ENCODE measurements around the gene SLC12A7.

The SLC12A7 gene

DNA sequence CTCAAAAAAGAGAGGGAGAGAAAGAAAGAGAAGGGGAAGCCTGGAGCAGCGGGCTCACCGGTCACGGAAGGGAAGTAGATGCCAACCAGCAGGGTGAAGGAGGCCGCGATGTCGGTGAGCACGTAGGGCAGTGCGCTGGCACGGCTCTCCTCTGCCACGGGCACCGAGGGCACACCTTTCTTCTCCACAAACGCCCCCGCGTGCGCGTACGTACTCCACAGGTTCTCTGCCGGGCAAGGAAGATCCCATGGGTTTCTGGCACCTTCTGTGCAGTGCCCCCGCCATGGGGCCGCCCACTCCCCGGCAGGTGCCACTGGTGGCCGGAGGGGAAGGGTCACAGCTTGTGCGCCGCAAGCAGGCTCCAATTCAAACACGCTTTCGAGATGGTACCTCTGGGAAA lies 30.3 kb downstream of the SLC12A7 start:
- Histone ChIP-seq H3K9ac (ENCODE audit: low read depth in 1 of 2, low read length in 2 of 2) (no peak overlapping the region), H3K27ac (ENCODE audit: low read depth, low read length) (no peak overlapping the region), H3K27me3 (ENCODE audit: control insufficient read depth in 1 of 2, insufficient read depth in 2 of 2, low read length in 2 of 2) (no peaks in the 10 kb centered on the region), H3K36me3 (ENCODE audit: control insufficient read depth in 1 of 2, insufficient read depth in 2 of 2, low read length in 2 of 2) (peaks cover 29 to 75% of the 10 kb centered on the region in 2 donors), H3K4me3 (ENCODE audit: low read depth in 1 of 2, low read length in 2 of 2) (no peak overlapping the region), H3K4me1 (ENCODE audit: control insufficient read depth in 1 of 2, insufficient read depth in 2 of 2, low read length in 2 of 2) (no peaks in the 10 kb centered on the region), H3K9me3 (ENCODE audit: control insufficient read depth in 1 of 2, low read length in 2 of 2) (no peaks in the 10 kb centered on the region)

DNA sequence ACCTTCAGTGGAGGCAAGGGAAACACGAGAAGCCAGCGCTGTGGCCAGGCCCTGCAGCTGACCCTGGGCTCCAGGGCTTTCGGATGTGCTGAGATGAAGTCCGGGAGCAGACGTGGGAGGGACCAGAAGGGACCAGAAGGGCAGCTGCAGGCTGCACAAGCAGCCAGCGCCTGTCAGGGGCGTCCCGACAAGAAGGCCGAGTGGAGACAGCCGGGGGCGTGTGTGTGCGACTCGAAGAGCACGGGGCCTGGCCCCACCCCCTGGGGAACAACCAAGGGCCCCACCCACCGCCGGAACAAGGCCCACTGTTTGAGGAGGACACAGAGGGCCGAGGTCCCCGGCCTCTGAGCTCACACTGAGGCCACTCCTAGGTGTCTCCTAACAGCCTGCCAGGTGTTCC lies 31.4 kb downstream of the SLC12A7 start:
- H3K4me3 ChIP-seq (ENCODE audit: low read depth in 1 of 2, low read length in 2 of 2), result no peak overlapping the region
- H3K36me3 ChIP-seq (ENCODE audit: control insufficient read depth in 1 of 2, insufficient read depth in 2 of 2, low read length in 2 of 2), result peaks cover 28 to 77% of the 10 kb centered on the region in 2 donors
- no peaks in the 10 kb centered on the region for H3K27me3 ChIP-seq (ENCODE audit: control insufficient read depth in 1 of 2, insufficient read depth in 2 of 2, low read length in 2 of 2)
- no peak overlapping the region for H3K27ac ChIP-seq (ENCODE audit: low read depth, low read length)
- no peaks in the 10 kb centered on the region for H3K4me1 ChIP-seq (ENCODE audit: control insufficient read depth in 1 of 2, insufficient read depth in 2 of 2, low read length in 2 of 2)
- no peak overlapping the region for H3K9ac ChIP-seq (ENCODE audit: low read depth in 1 of 2, low read length in 2 of 2)
- H3K9me3 ChIP-seq (ENCODE audit: control insufficient read depth in 1 of 2, low read length in 2 of 2), result no peaks in the 10 kb centered on the region

DNA sequence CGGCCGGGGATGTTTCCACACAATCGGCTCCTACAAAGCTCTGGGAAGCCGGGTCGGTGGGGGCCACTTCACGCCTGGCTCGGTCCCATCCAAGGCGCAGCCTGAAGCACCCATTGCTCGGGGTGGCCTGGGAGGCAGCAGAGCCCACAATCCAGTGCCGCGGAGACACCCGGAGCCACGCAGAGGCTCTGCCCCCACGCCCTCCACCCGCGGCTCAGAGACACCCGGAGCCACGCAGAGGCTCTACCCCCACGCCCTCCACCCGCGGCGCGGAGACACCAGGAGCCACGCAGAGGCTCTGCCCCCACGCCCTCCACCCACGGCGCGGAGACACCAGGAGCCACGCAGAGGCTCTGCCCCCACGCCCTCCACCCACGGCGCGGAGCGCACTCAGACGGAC lies 31.9 kb downstream of the SLC12A7 start:
- no peaks in the 10 kb centered on the region for H3K27me3 ChIP-seq (ENCODE audit: control insufficient read depth in 1 of 2, insufficient read depth in 2 of 2, low read length in 2 of 2)
- H3K4me3 ChIP-seq (ENCODE audit: low read depth in 1 of 2, low read length in 2 of 2), result no peak overlapping the region
- no peaks in the 10 kb centered on the region for H3K9me3 ChIP-seq (ENCODE audit: control insufficient read depth in 1 of 2, low read length in 2 of 2)
- no peaks in the 10 kb centered on the region for H3K4me1 ChIP-seq (ENCODE audit: control insufficient read depth in 1 of 2, insufficient read depth in 2 of 2, low read length in 2 of 2)
- no peak overlapping the region for H3K27ac ChIP-seq (ENCODE audit: low read depth, low read length)
- H3K9ac ChIP-seq (ENCODE audit: low read depth in 1 of 2, low read length in 2 of 2), result no peak overlapping the region
- H3K36me3 ChIP-seq (ENCODE audit: control insufficient read depth in 1 of 2, insufficient read depth in 2 of 2, low read length in 2 of 2), result peaks cover 29 to 77% of the 10 kb centered on the region in 2 donors

DNA sequence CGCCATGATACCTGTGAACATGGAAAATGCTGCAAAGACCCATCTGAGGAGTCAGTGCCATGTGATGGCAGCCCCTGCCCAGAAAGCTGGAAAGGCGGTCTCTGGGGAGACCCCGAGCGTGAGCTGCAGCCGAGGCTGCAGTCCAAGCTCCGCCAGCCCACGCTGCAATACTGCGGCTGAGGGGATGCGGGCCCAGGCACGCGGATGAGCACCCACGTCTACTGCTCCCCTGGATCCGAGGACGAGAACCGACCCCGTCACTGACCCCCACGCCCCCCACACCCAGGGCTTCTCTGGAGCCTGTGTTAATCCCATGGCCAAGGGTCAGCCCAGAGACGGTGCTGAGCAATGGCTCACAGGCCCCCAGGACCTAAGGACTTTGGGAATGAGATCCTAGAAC lies 32.4 kb downstream of the SLC12A7 start:
- no peaks in the 10 kb centered on the region for H3K27me3 ChIP-seq (ENCODE audit: control insufficient read depth in 1 of 2, insufficient read depth in 2 of 2, low read length in 2 of 2)
- no peaks in the 10 kb centered on the region for H3K4me1 ChIP-seq (ENCODE audit: control insufficient read depth in 1 of 2, insufficient read depth in 2 of 2, low read length in 2 of 2)
- no peak overlapping the region for H3K4me3 ChIP-seq (ENCODE audit: low read depth in 1 of 2, low read length in 2 of 2)
- no peak overlapping the region for H3K9ac ChIP-seq (ENCODE audit: low read depth in 1 of 2, low read length in 2 of 2)
- peaks cover 29 to 77% of the 10 kb centered on the region in 2 donors for H3K36me3 ChIP-seq (ENCODE audit: control insufficient read depth in 1 of 2, insufficient read depth in 2 of 2, low read length in 2 of 2)
- no peak overlapping the region for H3K27ac ChIP-seq (ENCODE audit: low read depth, low read length)
- no peaks in the 10 kb centered on the region for H3K9me3 ChIP-seq (ENCODE audit: control insufficient read depth in 1 of 2, low read length in 2 of 2)

DNA sequence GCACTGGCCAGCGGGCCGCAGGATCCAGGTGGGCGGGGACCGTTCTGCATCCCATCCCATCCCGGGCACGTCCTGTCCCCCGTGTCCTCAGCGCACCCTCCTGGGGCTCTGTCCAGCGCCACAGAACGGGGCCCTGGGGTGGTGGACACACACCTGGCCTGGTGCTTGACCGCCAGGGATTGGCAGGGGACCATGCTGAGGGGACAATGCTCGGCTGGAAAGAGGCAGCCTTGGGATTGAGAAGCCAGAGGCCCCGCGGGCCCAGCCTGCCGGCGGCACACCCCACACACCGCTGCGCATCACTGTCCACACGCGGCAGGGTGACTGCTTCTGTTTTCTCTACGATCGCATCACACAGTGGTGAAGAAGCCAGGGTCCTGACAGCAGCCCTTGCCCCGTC lies 33.0 kb downstream of the SLC12A7 start:
- Histone ChIP-seq H3K9me3 (ENCODE audit: control insufficient read depth in 1 of 2, low read length in 2 of 2) (no peaks in the 10 kb centered on the region), H3K4me3 (ENCODE audit: low read depth in 1 of 2, low read length in 2 of 2) (no peak overlapping the region), H3K36me3 (ENCODE audit: control insufficient read depth in 1 of 2, insufficient read depth in 2 of 2, low read length in 2 of 2) (peaks cover 29 to 75% of the 10 kb centered on the region in 2 donors), H3K4me1 (ENCODE audit: control insufficient read depth in 1 of 2, insufficient read depth in 2 of 2, low read length in 2 of 2) (no peaks in the 10 kb centered on the region), H3K9ac (ENCODE audit: low read depth in 1 of 2, low read length in 2 of 2) (no peak overlapping the region), H3K27ac (ENCODE audit: low read depth, low read length) (no peak overlapping the region), H3K27me3 (ENCODE audit: control insufficient read depth in 1 of 2, insufficient read depth in 2 of 2, low read length in 2 of 2) (no peaks in the 10 kb centered on the region)

DNA sequence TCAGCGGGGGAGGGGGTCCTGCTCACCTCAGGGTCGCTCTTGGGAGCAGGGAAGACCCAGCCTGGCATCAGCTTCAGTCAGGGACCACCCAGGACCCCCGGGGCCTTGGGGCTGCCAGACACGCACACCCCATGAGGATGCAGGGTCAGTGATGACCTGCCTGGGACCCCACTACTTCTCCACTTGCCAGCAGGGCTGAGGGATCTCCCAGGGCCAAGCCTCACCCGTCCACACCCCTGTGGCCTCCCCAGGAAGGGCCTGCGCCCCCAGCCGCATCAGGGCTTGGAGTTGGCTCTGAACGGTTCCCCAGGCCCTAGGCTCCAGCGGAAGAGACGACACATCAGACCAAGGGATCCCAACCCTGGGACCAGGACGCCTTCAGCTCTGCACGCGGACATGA lies 33.7 kb downstream of the SLC12A7 start:
- no peaks in the 10 kb centered on the region for H3K27me3 ChIP-seq (ENCODE audit: control insufficient read depth in 1 of 2, insufficient read depth in 2 of 2, low read length in 2 of 2)
- H3K4me3 ChIP-seq (ENCODE audit: low read depth in 1 of 2, low read length in 2 of 2), result no peak overlapping the region
- no peaks in the 10 kb centered on the region for H3K9me3 ChIP-seq (ENCODE audit: control insufficient read depth in 1 of 2, low read length in 2 of 2)
- peaks cover 26 to 75% of the 10 kb centered on the region in 2 donors for H3K36me3 ChIP-seq (ENCODE audit: control insufficient read depth in 1 of 2, insufficient read depth in 2 of 2, low read length in 2 of 2)
- no peak overlapping the region for H3K9ac ChIP-seq (ENCODE audit: low read depth in 1 of 2, low read length in 2 of 2)
- H3K27ac ChIP-seq (ENCODE audit: low read depth, low read length), result no peak overlapping the region
- no peaks in the 10 kb centered on the region for H3K4me1 ChIP-seq (ENCODE audit: control insufficient read depth in 1 of 2, insufficient read depth in 2 of 2, low read length in 2 of 2)

DNA sequence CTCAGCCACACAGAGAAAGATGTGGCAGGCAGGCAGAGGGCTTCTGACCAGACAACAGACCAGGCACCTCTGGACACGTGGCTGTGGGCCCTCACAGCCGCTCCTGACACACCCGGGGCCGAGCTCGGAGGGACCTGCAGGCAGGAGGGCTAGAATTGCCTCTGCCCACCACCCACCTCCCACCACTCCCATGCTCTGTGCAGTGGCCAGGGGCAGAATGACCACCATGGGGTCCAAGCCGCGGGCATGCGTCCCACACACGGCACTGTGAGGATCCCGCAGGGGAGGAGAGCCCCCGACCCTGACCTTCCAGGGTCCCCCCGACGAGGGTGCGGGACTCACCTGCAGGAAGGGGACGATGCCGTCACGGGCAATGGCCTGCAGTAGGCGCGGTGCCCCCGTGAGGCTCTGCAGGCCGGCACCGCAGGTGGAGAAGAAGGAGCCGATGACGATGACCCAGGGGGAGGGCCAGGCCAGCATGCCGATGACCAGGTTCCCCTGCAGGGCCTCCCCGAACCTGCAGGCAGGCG lies 34.3 kb downstream of the SLC12A7 start:
- Histone ChIP-seq H3K9me3 (ENCODE audit: control insufficient read depth in 1 of 2, low read length in 2 of 2) (no peaks in the 10 kb centered on the region), H3K9ac (ENCODE audit: low read depth in 1 of 2, low read length in 2 of 2) (no peak overlapping the region), H3K4me1 (ENCODE audit: control insufficient read depth in 1 of 2, insufficient read depth in 2 of 2, low read length in 2 of 2) (no peaks in the 10 kb centered on the region), H3K4me3 (ENCODE audit: low read depth in 1 of 2, low read length in 2 of 2) (no peak overlapping the region), H3K27ac (ENCODE audit: low read depth, low read length) (no peak overlapping the region), H3K36me3 (ENCODE audit: control insufficient read depth in 1 of 2, insufficient read depth in 2 of 2, low read length in 2 of 2) (peaks cover 23 to 75% of the 10 kb centered on the region in 2 donors), H3K27me3 (ENCODE audit: control insufficient read depth in 1 of 2, insufficient read depth in 2 of 2, low read length in 2 of 2) (no peaks in the 10 kb centered on the region)

DNA sequence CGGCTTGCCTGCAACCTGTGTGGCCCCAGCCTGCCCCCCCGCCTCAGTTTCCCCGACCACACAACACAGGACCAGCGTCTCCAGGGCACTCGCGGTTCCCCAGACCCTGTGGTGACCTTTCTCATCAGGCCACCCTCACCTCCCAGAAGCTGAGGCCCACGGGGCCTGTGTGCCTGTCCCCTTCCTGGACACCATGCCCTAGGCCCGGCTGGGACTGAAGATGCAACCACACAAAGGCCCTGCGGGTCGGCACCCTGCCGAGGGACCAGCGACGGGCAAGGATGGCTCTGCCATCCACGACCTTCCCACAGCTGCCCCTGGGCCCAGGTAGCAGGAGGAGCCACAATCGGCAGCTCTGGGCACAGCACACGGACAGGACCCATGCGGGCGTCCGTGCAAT lies 34.8 kb downstream of the SLC12A7 start:
- peaks cover 23 to 75% of the 10 kb centered on the region in 2 donors for H3K36me3 ChIP-seq (ENCODE audit: control insufficient read depth in 1 of 2, insufficient read depth in 2 of 2, low read length in 2 of 2)
- H3K9me3 ChIP-seq (ENCODE audit: control insufficient read depth in 1 of 2, low read length in 2 of 2), result no peaks in the 10 kb centered on the region
- H3K9ac ChIP-seq (ENCODE audit: low read depth in 1 of 2, low read length in 2 of 2), result no peak overlapping the region
- no peak overlapping the region for H3K4me3 ChIP-seq (ENCODE audit: low read depth in 1 of 2, low read length in 2 of 2)
- H3K4me1 ChIP-seq (ENCODE audit: control insufficient read depth in 1 of 2, insufficient read depth in 2 of 2, low read length in 2 of 2), result no peaks in the 10 kb centered on the region
- H3K27me3 ChIP-seq (ENCODE audit: control insufficient read depth in 1 of 2, insufficient read depth in 2 of 2, low read length in 2 of 2), result no peaks in the 10 kb centered on the region
- no peak overlapping the region for H3K27ac ChIP-seq (ENCODE audit: low read depth, low read length)

DNA sequence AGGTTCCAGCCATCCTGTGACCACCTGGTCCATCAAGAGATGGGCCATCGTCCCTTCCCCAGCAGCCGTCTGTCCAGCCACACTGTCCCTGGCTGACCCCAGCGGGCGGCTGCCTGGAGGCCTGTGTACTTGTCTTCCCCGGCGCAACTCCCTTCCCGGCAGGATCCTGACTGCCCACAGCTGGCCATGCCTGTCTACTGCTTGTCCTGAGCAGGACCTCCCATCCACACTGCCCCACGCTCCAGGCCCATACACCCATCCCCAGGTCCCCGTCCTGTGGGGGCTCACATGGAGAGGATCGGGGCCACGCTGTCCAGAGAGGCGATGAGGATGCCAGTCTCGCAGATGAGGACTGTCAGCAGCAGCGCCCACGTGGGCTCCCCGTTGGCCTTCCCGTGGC lies 35.5 kb downstream of the SLC12A7 start:
- H3K27ac ChIP-seq (ENCODE audit: low read depth, low read length), result no peak overlapping the region
- no peak overlapping the region for H3K9ac ChIP-seq (ENCODE audit: low read depth in 1 of 2, low read length in 2 of 2)
- H3K4me3 ChIP-seq (ENCODE audit: low read depth in 1 of 2, low read length in 2 of 2), result no peak overlapping the region
- no peaks in the 10 kb centered on the region for H3K27me3 ChIP-seq (ENCODE audit: control insufficient read depth in 1 of 2, insufficient read depth in 2 of 2, low read length in 2 of 2)
- no peaks in the 10 kb centered on the region for H3K4me1 ChIP-seq (ENCODE audit: control insufficient read depth in 1 of 2, insufficient read depth in 2 of 2, low read length in 2 of 2)
- H3K36me3 ChIP-seq (ENCODE audit: control insufficient read depth in 1 of 2, insufficient read depth in 2 of 2, low read length in 2 of 2), result peaks cover 23 to 71% of the 10 kb centered on the region in 2 donors
- H3K9me3 ChIP-seq (ENCODE audit: control insufficient read depth in 1 of 2, low read length in 2 of 2), result no peaks in the 10 kb centered on the region

DNA sequence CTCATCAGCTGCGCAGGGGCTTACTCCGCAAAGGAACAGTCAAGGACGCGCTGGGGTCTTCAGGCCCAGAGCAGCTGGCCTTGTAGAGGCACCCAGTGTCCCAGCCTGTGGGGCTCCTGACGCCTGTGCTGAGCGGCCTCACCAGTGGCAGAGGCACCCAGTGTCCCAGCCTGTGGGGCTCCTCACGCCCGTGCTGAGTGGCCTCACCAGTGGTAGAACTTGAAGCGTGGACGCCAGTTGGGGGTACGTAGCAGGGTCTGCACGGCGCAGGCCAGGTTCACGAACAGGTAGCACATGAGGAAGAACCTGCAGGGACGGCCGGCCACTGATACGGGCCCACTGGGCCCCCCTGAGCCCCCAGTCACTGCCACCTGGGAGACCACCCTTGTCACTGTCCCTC lies 35.9 kb downstream of the SLC12A7 start:
- Histone ChIP-seq H3K36me3 (ENCODE audit: control insufficient read depth in 1 of 2, insufficient read depth in 2 of 2, low read length in 2 of 2) (peaks cover 23 to 68% of the 10 kb centered on the region in 2 donors), H3K9ac (ENCODE audit: low read depth in 1 of 2, low read length in 2 of 2) (no peak overlapping the region)

DNA sequence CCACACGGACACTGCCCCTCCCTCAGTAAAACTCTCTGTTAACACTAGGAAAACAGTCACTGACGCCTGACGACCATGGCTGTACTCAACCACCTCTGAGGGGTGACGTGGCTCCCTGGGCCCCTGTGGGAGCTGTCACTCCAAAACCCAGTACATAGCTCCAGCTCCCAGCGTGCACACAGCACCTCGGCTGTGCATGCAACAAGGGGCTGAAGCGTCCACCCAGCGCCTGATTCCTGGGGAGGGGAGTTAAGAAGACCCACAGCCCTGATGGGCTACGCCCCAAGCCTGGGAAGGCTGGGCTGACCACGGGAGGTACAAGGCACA lies 36.3 kb downstream of the SLC12A7 start:
- Histone ChIP-seq H3K27me3 (ENCODE audit: control insufficient read depth in 1 of 2, insufficient read depth in 2 of 2, low read length in 2 of 2) (no peaks in the 10 kb centered on the region), H3K36me3 (ENCODE audit: control insufficient read depth in 1 of 2, insufficient read depth in 2 of 2, low read length in 2 of 2) (peaks cover 23 to 64% of the 10 kb centered on the region in 2 donors)

More for the DNA sequence above, 35.9 kb downstream of the SLC12A7 start:
- H3K27ac ChIP-seq (ENCODE audit: low read depth, low read length), result no peak overlapping the region
- H3K27me3 ChIP-seq (ENCODE audit: control insufficient read depth in 1 of 2, insufficient read depth in 2 of 2, low read length in 2 of 2), result no peaks in the 10 kb centered on the region
- H3K4me3 ChIP-seq (ENCODE audit: low read depth in 1 of 2, low read length in 2 of 2), result no peak overlapping the region
- H3K4me1 ChIP-seq (ENCODE audit: control insufficient read depth in 1 of 2, insufficient read depth in 2 of 2, low read length in 2 of 2), result no peaks in the 10 kb centered on the region
- no peaks in the 10 kb centered on the region for H3K9me3 ChIP-seq (ENCODE audit: control insufficient read depth in 1 of 2, low read length in 2 of 2)

More for the DNA sequence above, 36.3 kb downstream of the SLC12A7 start:
- Histone ChIP-seq H3K27ac (ENCODE audit: low read depth, low read length) (no peak overlapping the region), H3K4me3 (ENCODE audit: low read depth in 1 of 2, low read length in 2 of 2) (no peak overlapping the region), H3K4me1 (ENCODE audit: control insufficient read depth in 1 of 2, insufficient read depth in 2 of 2, low read length in 2 of 2) (no peaks in the 10 kb centered on the region), H3K9me3 (ENCODE audit: control insufficient read depth in 1 of 2, low read length in 2 of 2) (no peaks in the 10 kb centered on the region), H3K9ac (ENCODE audit: low read depth in 1 of 2, low read length in 2 of 2) (no peak overlapping the region)
